ENCODE results near the gene ATP5F1B.

GRCh38 chr12:56679883-56680575 is 34.2 kb upstream of the ATP5F1B start:
- TF ChIP-seq EZH2phosphoT487 (IDR thresholded peaks at IDR 0.05; ENCODE audit: borderline replicate concordance, low read depth) (no peak), MXI1 (IDR thresholded peaks at IDR 0.05; ENCODE audit: low read depth, low read length) (no peak), TAF1 (IDR thresholded peaks at IDR 0.05; ENCODE audit: borderline replicate concordance, low read depth, low read length) (no peak), CTCF (IDR thresholded peaks at IDR 0.05) (no peak), EP300 (IDR thresholded peaks at IDR 0.05; ENCODE audit: borderline replicate concordance in 1 of 2, low read depth in 1 of 2, low read length in 1 of 2) (no peak), ELF1 (IDR thresholded peaks at IDR 0.05) (no peak), REST (IDR thresholded peaks at IDR 0.05; ENCODE audit: low read depth, low read length) (no peak)
